HCT116 (cell line): ENCODE measurements around the gene FSTL4. TPM values are rescaled to one million over a fixed set of nuclear protein-coding genes. Genes with fewer than 3 reads are reported as not detected.

ENCODE experiments used
- ATAC-seq: fragments of 200-7000 bp; cut with Tn5 transposase; 2 replicates; pipeline ENCODE4 v1.9.1; 2020; ENCODE audit warnings: mild to moderate bottlenecking, moderate library complexity
- BruUV-seq: library from RNA; stranded (reverse); fragments of 400-500 nt; replicated peaks from 2 replicates; lab custom pipeline; 2021; lab: Mats Ljungman, UMichigan
- CTCF ChIA-PET: fragments of 300-600 bp; sonication (Branson Sonifier 250); formaldehyde crosslinking; loops from one replicate; lab custom pipeline; 2021; ENCODE audit warnings: antibody characterized with exemption; lab: Charles Lee
- POLR2A ChIA-PET: fragments of 300-600, 350-600 bp; sonication (Branson Sonifier 250); formaldehyde crosslinking; loops from one replicate; lab custom pipeline; 2021; ENCODE audit warnings: antibody characterized with exemption; lab: Charles Lee
- RAD21 ChIA-PET, 2 experiments: fragments of 300-600 bp; sonication (Branson Sonifier 250); formaldehyde crosslinking; loops; one replicate each; lab custom pipeline; 2023; ENCODE audit warnings: low total read pairs in 2 of 2; ENCODE audit not compliant: uncharacterized antibody in 2 of 2, unreplicated experiment in 2 of 2, low non-redundant PET in 1 of 2; lab: Charles Lee
- DNase-seq: peaks from one replicate; pipeline ENCODE4 v3.0.0-alpha.2; 2010; ENCODE audit warnings: low read depth, low spot score
- H2AFZ ChIP-seq: fragments of 200-600 bp; shearing (Covaris generic), sonication (generic); 2 replicates; pipeline ENCODE4 v1.6.1; 2017; ENCODE audit warnings: low read depth, mixed run types, mixed read lengths, antibody characterized with exemption, low read length; ENCODE audit not compliant: poor library complexity, severe bottlenecking
- H3K27ac ChIP-seq: 2 replicates; pipeline ENCODE4 v1.5.1; 2012; ENCODE audit warnings: low read depth, low read length
- H3K27me3 ChIP-seq: fragments of 200-600 bp; sonication (generic); 2 replicates; pipeline ENCODE4 v1.6.1; 2016; ENCODE audit warnings: mixed run types, low read length, mixed read lengths; ENCODE audit not compliant: insufficient read depth
- H3K36me3 ChIP-seq, 2 experiments: fragments of 200-500 bp in 1 of 2; fragments of 200-600 bp in 1 of 2; sonication (Bioruptor generic) in 1 of 2; sonication (generic) in 1 of 2; 2 replicates each; pipeline versions ENCODE4 v1.5.1 to v1.6.1; 2014 to 2016; ENCODE audit warnings: low read length in 2 of 2, inconsistent platforms in 1 of 2, mixed read lengths in 1 of 2, mixed run types in 1 of 2; ENCODE audit not compliant: insufficient read depth in 2 of 2, control insufficient read depth in 1 of 2
- H3K4me1 ChIP-seq, 2 experiments: fragments of 200-600 bp in 1 of 2; sonication (generic) in 1 of 2; 2 replicates each; pipeline versions ENCODE4 v1.5.1 to v1.6.1; 2012 to 2017; ENCODE audit warnings: low read length in 2 of 2, inconsistent platforms in 1 of 2, mild to moderate bottlenecking in 1 of 2, mixed read lengths in 1 of 2, mixed run types in 1 of 2, moderate library complexity in 1 of 2; ENCODE audit not compliant: insufficient read depth in 2 of 2, control insufficient read depth in 1 of 2
- H3K4me2 ChIP-seq: fragments of 200-600 bp; sonication (generic); 2 replicates; pipeline ENCODE4 v1.6.1; 2017; ENCODE audit warnings: mixed run types, low read length, mixed read lengths
- H3K4me3 ChIP-seq, 2 experiments: fragments of 200-600 bp in 1 of 2; sonication (generic) in 1 of 2; replicated peaks in 1 of 2; 2 replicates each; pipeline ENCODE4 v1.5.1; 2011 to 2016; ENCODE audit warnings: low read length in 2 of 2, control low read depth in 1 of 2, low read depth in 1 of 2, mild to moderate bottlenecking in 1 of 2, mixed read lengths in 1 of 2, mixed run types in 1 of 2
- H3K79me2 ChIP-seq: fragments of 200-600 bp; sonication (generic); 2 replicates; pipeline ENCODE4 v1.6.1; 2017; ENCODE audit warnings: mild to moderate bottlenecking, mixed run types, low read length, moderate library complexity, mixed read lengths; ENCODE audit not compliant: insufficient read depth
- H3K9ac ChIP-seq: fragments of 200-600 bp; sonication (generic); 2 replicates; pipeline ENCODE4 v1.6.1; 2016; ENCODE audit warnings: low read length, mixed read lengths
- H3K9me2 ChIP-seq: fragments of 200-600 bp; sonication (generic), shearing (Covaris generic); 2 replicates; pipeline ENCODE4 v1.6.1; 2017; ENCODE audit warnings: mixed run types, mild to moderate bottlenecking, moderate library complexity; ENCODE audit not compliant: insufficient read depth
- H3K9me3 ChIP-seq, 2 experiments: fragments of 200-500 bp in 1 of 2; fragments of 200-600 bp in 1 of 2; sonication (Bioruptor generic) in 1 of 2; sonication (generic) in 1 of 2; 2 replicates each; pipeline ENCODE4 v1.6.1; 2014 to 2017; ENCODE audit warnings: low read length in 2 of 2, mixed read lengths in 2 of 2, inconsistent platforms in 1 of 2, low read depth in 1 of 2, mild to moderate bottlenecking in 1 of 2, mixed run types in 1 of 2, moderate library complexity in 1 of 2; ENCODE audit not compliant: control insufficient read depth in 1 of 2, insufficient read depth in 1 of 2
- H4K20me1 ChIP-seq: fragments of 200-600 bp; sonication (generic), shearing (Covaris generic); 2 replicates; pipeline ENCODE4 v1.6.1; 2017; ENCODE audit warnings: mixed run types, mild to moderate bottlenecking, moderate library complexity; ENCODE audit not compliant: insufficient read depth
- CEBPB ChIP-seq: IDR thresholded peaks from 2 replicates; pipeline ENCODE4 v1.6.1; 2012; ENCODE audit warnings: low read depth
- EGR1 ChIP-seq: IDR thresholded peaks from 2 replicates; pipeline ENCODE4 v1.6.1; 2012; ENCODE audit warnings: low read depth
- ELF1 ChIP-seq: IDR thresholded peaks from 2 replicates; pipeline ENCODE4 v1.6.1; 2012; ENCODE audit warnings: low read depth, borderline replicate concordance
- EZH2 ChIP-seq: fragments of 200-600 bp; sonication (generic); IDR thresholded peaks from 2 replicates; pipeline ENCODE4 v1.6.1; 2017; ENCODE audit warnings: antibody characterized with exemption, mixed run types
- EZH2phosphoT487 ChIP-seq: fragments of 200-600 bp; IDR thresholded peaks from 2 replicates; pipeline ENCODE4 v1.6.1; 2018; ENCODE audit warnings: antibody characterized with exemption, borderline replicate concordance
- FOSL1 ChIP-seq: IDR thresholded peaks from 2 replicates; pipeline ENCODE4 v1.6.1; 2012; ENCODE audit warnings: low read depth
- JUND ChIP-seq: IDR thresholded peaks from 2 replicates; pipeline ENCODE4 v1.6.1; 2012
- POLR2A ChIP-seq: IDR thresholded peaks from 2 replicates; pipeline ENCODE4 v1.7.0; 2011; ENCODE audit warnings: borderline replicate concordance; ENCODE audit not compliant: insufficient read depth, insufficient read length; ENCODE audit errors: extremely low read depth
- SIN3A ChIP-seq: IDR thresholded peaks from 2 replicates; pipeline ENCODE4 v1.6.1; 2012; ENCODE audit warnings: low read depth
- SP1 ChIP-seq: IDR thresholded peaks from 2 replicates; pipeline ENCODE4 v1.6.1; 2012; ENCODE audit warnings: low read depth
- SRF ChIP-seq: IDR thresholded peaks from 2 replicates; pipeline ENCODE4 v1.6.1; 2012; ENCODE audit warnings: low read depth
- YY1 ChIP-seq: IDR thresholded peaks from 2 replicates; pipeline ENCODE4 v1.6.1; 2011; ENCODE audit warnings: low read length, low read depth, moderate library complexity, mild to moderate bottlenecking; ENCODE audit not compliant: insufficient replicate concordance; ENCODE audit errors: extremely low read depth
- ZBTB33 ChIP-seq: IDR thresholded peaks from 2 replicates; pipeline ENCODE4 v1.6.1; 2011; ENCODE audit warnings: mild to moderate bottlenecking, low read length, moderate library complexity; ENCODE audit not compliant: insufficient replicate concordance; ENCODE audit errors: extremely low read depth
- ZNF274 ChIP-seq: fragments of 200-500 bp; sonication (Bioruptor generic); IDR thresholded peaks from 2 replicates; pipeline ENCODE4 v1.6.1; 2014; ENCODE audit warnings: mild to moderate bottlenecking, low read depth, low read length, inconsistent platforms
- intact Hi-C: fragments of 100-400 bp; cut with micrococcal nuclease; formaldehyde crosslinking; loops from 2 replicates; pipeline ENCODE4 v1.10.0; 2022
- total RNA-seq: library from RNA; stranded (reverse); gene quantifications from one replicate; pipeline ENCODE4 v1.2.1, GENCODE V29; 2021; ENCODE audit not compliant: unreplicated experiment
- TF ChIP-seq, protein P1 (sequence below): IDR thresholded peaks from 2 replicates; pipeline ENCODE4 v1.6.1; 2012
- TF ChIP-seq, protein P2 (sequence below), 3 experiments: fragments of 200-600 bp in 1 of 3; sonication (generic) in 1 of 3; IDR thresholded peaks in 2 of 3; conservative IDR thresholded peaks in 1 of 3; 2 replicates each; pipeline ENCODE4 v1.5.1; 2012 to 2017; ENCODE audit warnings: low read depth in 2 of 3, low read length in 2 of 3, antibody characterized with exemption in 1 of 3, borderline replicate concordance in 1 of 3, control low read depth in 1 of 3, mild to moderate bottlenecking in 1 of 3, mixed read lengths in 1 of 3, mixed run types in 1 of 3, moderate library complexity in 1 of 3; ENCODE audit not compliant: insufficient read depth in 1 of 3
- TF ChIP-seq, protein P3 (sequence below): IDR thresholded peaks from 2 replicates; pipeline ENCODE4 v1.6.1; 2012

FSTL4 gene
- total RNA-seq, 1 experiment from 2014 or later, result 0.37 TPM

- no peak overlapping the region for H3K9ac ChIP-seq
- H3K36me3 ChIP-seq, result no peaks in the 10 kb centered on the region
- no peaks in the 10 kb centered on the region for H3K9me2 ChIP-seq
- no peaks in the 10 kb centered on the region for H3K9me3 ChIP-seq
- no peaks in the 10 kb centered on the region for H3K27me3 ChIP-seq
- no peak for ATAC-seq
- DNase-seq, result no peak
- H3K4me3 ChIP-seq, result no peak overlapping the region
- TF ChIP-seq SIN3A (no peak), EZH2phosphoT487 (no peak), ZBTB33 (no peak), SRF (no peak), POLR2A (no peak), EZH2 (no peak), EGR1 (no peak)
- TF ChIP-seq, protein P1, sequence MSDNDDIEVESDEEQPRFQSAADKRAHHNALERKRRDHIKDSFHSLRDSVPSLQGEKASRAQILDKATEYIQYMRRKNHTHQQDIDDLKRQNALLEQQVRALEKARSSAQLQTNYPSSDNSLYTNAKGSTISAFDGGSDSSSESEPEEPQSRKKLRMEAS, result no peak
- TF ChIP-seq, all 23 proteins: peak for 0
- Histone ChIP-seq H2AFZ (no peak overlapping the region), H3K79me2 (no peaks in the 10 kb centered on the region), H3K4me2 (no peak overlapping the region), H3K4me1 (no peaks in the 10 kb centered on the region), H4K20me1 (no peaks in the 10 kb centered on the region), H3K27ac (no peak overlapping the region)
- POLR2A ChIA-PET, result no interaction called here
- RAD21 ChIA-PET, result no interaction called here
- intact Hi-C loops, result no loop called here
- no TSS peak for BruUV-seq
- CTCF ChIA-PET, result no interaction called here
Observed at GRCh38 chr5:133265257-133265656, 347.1 kb downstream of the FSTL4 start.

GRCh38 chr5:133262690-133263089 lies 349.7 kb downstream of the FSTL4 start:
- no peak for DNase-seq
- BruUV-seq, result no TSS peak
- intact Hi-C loops, result no loop called here
- Histone ChIP-seq H3K4me1 (no peaks in the 10 kb centered on the region), H3K36me3 (no peaks in the 10 kb centered on the region), H3K4me2 (no peak overlapping the region), H3K27ac (no peak overlapping the region), H3K9me2 (no peaks in the 10 kb centered on the region), H2AFZ (no peak overlapping the region), H3K79me2 (no peaks in the 10 kb centered on the region), H3K4me3 (no peak overlapping the region), H3K27me3 (no peaks in the 10 kb centered on the region), H3K9ac (no peak overlapping the region), H3K9me3 (no peaks in the 10 kb centered on the region), H4K20me1 (no peaks in the 10 kb centered on the region)
- POLR2A ChIA-PET, result no interaction called here
- RAD21 ChIA-PET, result no interaction called here
- CTCF ChIA-PET, result interaction anchor here (2.1 kb wide), 1 partner anchor 15 kb away, joined by 6 read pairs; no protein-coding TSS in a partner anchor
- no peak for ATAC-seq
- TF ChIP-seq ZNF274 (no peak), YY1 (no peak), FOSL1 (no peak), JUND (no peak), ELF1 (no peak), SP1 (no peak), CEBPB (no peak)
- TF ChIP-seq, protein P2, sequence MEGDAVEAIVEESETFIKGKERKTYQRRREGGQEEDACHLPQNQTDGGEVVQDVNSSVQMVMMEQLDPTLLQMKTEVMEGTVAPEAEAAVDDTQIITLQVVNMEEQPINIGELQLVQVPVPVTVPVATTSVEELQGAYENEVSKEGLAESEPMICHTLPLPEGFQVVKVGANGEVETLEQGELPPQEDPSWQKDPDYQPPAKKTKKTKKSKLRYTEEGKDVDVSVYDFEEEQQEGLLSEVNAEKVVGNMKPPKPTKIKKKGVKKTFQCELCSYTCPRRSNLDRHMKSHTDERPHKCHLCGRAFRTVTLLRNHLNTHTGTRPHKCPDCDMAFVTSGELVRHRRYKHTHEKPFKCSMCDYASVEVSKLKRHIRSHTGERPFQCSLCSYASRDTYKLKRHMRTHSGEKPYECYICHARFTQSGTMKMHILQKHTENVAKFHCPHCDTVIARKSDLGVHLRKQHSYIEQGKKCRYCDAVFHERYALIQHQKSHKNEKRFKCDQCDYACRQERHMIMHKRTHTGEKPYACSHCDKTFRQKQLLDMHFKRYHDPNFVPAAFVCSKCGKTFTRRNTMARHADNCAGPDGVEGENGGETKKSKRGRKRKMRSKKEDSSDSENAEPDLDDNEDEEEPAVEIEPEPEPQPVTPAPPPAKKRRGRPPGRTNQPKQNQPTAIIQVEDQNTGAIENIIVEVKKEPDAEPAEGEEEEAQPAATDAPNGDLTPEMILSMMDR (IDR thresholded peaks at IDR 0.05 in 2 of 3, conservative IDR thresholded peaks at IDR 0.05 in 1 of 3; ENCODE audit: borderline replicate concordance in 1 of 3, insufficient read depth in 1 of 3, low read depth in 2 of 3, low read length in 2 of 3), result no peak
- TF ChIP-seq, protein P1, result no peak
- TF ChIP-seq, protein P3, sequence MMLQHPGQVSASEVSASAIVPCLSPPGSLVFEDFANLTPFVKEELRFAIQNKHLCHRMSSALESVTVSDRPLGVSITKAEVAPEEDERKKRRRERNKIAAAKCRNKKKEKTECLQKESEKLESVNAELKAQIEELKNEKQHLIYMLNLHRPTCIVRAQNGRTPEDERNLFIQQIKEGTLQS, result no peak
